Gastrocnemius medialis (tissue), 4 donors: ENCODE measurements around the gene PLAC9. TPM values are rescaled to one million over a fixed set of nuclear protein-coding genes. Genes with fewer than 3 reads are reported as not detected.

Source experiments
- ATAC-seq, 2 donors: fragments of 150-250 bp; one replicate each; pipeline ENCODE4 v1.9.1; 2016
- DNase-seq, 2 donors: peaks; one replicate each; pipeline ENCODE4 v3.0.0-alpha.2; 2019
- H3K27ac ChIP-seq, 4 donors: fragments of 200-600 bp; sonication (generic); 1 replicate in 1 of 4; 2 replicates in 3 of 4; pipeline ENCODE4 v1.5.1; 2016 to 2018; ENCODE audit warnings: mild to moderate bottlenecking in 2 of 4, moderate library complexity in 1 of 4
- H3K27me3 ChIP-seq, 3 donors: fragments of 200-600 bp; sonication (generic) in 2 of 3; 1 replicate in 1 of 3; 2 replicates in 2 of 3; pipeline versions ENCODE4 v1.5.1 to v1.6.0; 2016 to 2019; ENCODE audit warnings: mild to moderate bottlenecking in 1 of 3, moderate library complexity in 1 of 3
- H3K36me3 ChIP-seq, 2 donors: fragments of 200-600 bp; sonication (generic) in 1 of 2; one replicate each; pipeline ENCODE4 v1.5.1; 2017 to 2018
- H3K4me1 ChIP-seq, 2 donors: fragments of 200-600 bp; sonication (generic) in 1 of 2; one replicate each; pipeline ENCODE4 v1.5.1; 2016 to 2017; ENCODE audit warnings: mild to moderate bottlenecking in 2 of 2
- H3K4me3 ChIP-seq, 4 donors: fragments of 200-600 bp; sonication (generic) in 3 of 4; 1 replicate in 1 of 4; 2 replicates in 3 of 4; pipeline ENCODE4 v1.5.1; 2016 to 2019; ENCODE audit warnings: mild to moderate bottlenecking in 2 of 4
- H3K9me3 ChIP-seq, 3 donors: fragments of 200-600 bp; sonication (generic) in 2 of 3; 1 replicate in 1 of 3; 2 replicates in 2 of 3; pipeline ENCODE4 v1.5.1; 2016 to 2019
- CTCF ChIP-seq, 5 experiments: fragments of 450-650 bp in 3 of 5; fragments of 200-600 bp in 2 of 5; sonication (generic) in 2 of 5; IDR thresholded peaks in 4 of 5; conservative IDR thresholded peaks in 1 of 5; 1 replicate in 4 of 5; 2 replicates in 1 of 5; pipeline ENCODE4 v1.5.1; 2016 to 2019; ENCODE audit warnings: antibody characterized with exemption in 5 of 5, mild to moderate bottlenecking in 3 of 5, moderate library complexity in 3 of 5
- POLR2A ChIP-seq, 2 donors: fragments of 450-650 bp; IDR thresholded peaks; one replicate each; pipeline ENCODE4 v1.6.1; 2017; ENCODE audit warnings: antibody characterized with exemption in 2 of 2, mild to moderate bottlenecking in 2 of 2, moderate library complexity in 2 of 2
- in situ Hi-C, 4 donors: fragments of 200-750 bp; cut with MboI; loops; one replicate each; pipeline versions ENCODE4 v1.15.0 to v1.8.0; 2017; ENCODE audit warnings: low sequenced_read_pairs in 4 of 4
- intact Hi-C: fragments of 100-400 bp; cut with DNase I; formaldehyde crosslinking; loops from one replicate; pipeline ENCODE4 v1.15.1; 2023; ENCODE audit warnings: low total_unique reads
- total RNA-seq, 4 donors: library from RNA; depleted of rRNA; stranded (reverse); fragments of >200 nt; gene quantifications; one replicate each; pipeline versions ENCODE4 v1.1.0 to v1.2.3, GENCODE V29; 2016

Gene PLAC9
- total RNA-seq, 4 donors from 2014 or later = 4.6 to 16.1 (median 6.9) TPM

- DNase-seq (no peak), ATAC-seq (no peak)
- Histone ChIP-seq H3K4me1 (peaks cover 0 to 3% of the 10 kb centered on the region in 2 donors), H3K4me3 (no peak overlapping the region), H3K36me3 (no peaks in the 10 kb centered on the region), H3K27ac (no peak overlapping the region), H3K27me3 (no peaks in the 10 kb centered on the region), H3K9me3 (no peaks in the 10 kb centered on the region)
- TF ChIP-seq POLR2A (IDR thresholded peaks at IDR 0.05) (no peak), CTCF (IDR thresholded peaks at IDR 0.05 in 4 of 5, conservative IDR thresholded peaks at IDR 0.05 in 1 of 5) (no peak)
- intact Hi-C loops = no loop called here
- in situ Hi-C loops = no loop called here
These were observed 32.4 kb upstream of the PLAC9 start for GRCh38 chr10:80100116-80100515.

- DNase-seq = no peak
- in situ Hi-C loops = no loop called here
These were observed 31.5 kb upstream of the PLAC9 start for GRCh38 chr10:80100861-80101695.

GRCh38 chr10:80104066-80104926 lies 28.2 kb upstream of the PLAC9 start:
- intact Hi-C loops = no loop called here

More at GRCh38 chr10:80100861-80101695, 31.5 kb upstream of the PLAC9 start:
- intact Hi-C loops = no loop called here
- ATAC-seq = no peak
- Histone ChIP-seq H3K36me3 (no peaks in the 10 kb centered on the region), H3K27ac (no peak overlapping the region), H3K4me1 (peaks cover 0 to 3% of the 10 kb centered on the region in 2 donors), H3K9me3 (no peaks in the 10 kb centered on the region), H3K4me3 (no peak overlapping the region), H3K27me3 (no peaks in the 10 kb centered on the region)
- TF ChIP-seq CTCF (IDR thresholded peaks at IDR 0.05 in 4 of 5, conservative IDR thresholded peaks at IDR 0.05 in 1 of 5) = no peak
- TF ChIP-seq POLR2A (IDR thresholded peaks at IDR 0.05) = no peak

More at GRCh38 chr10:80104066-80104926, 28.2 kb upstream of the PLAC9 start:
- no peak overlapping the region for H3K4me3 ChIP-seq
- peak in 1 of 2 donors; percentile 15 for DNase-seq
- H3K27ac ChIP-seq = peak overlapping the region in 2 of 4 donors; percentile 7 to 36
- ATAC-seq = peak in 1 of 2 donors; percentile 42
- peaks cover 0 to 3% of the 10 kb centered on the region in 2 donors for H3K4me1 ChIP-seq
- in situ Hi-C loops = no loop called here
- no peaks in the 10 kb centered on the region for H3K36me3 ChIP-seq
- H3K9me3 ChIP-seq = peaks cover 0 to 5% (median 0%) of the 10 kb centered on the region in 3 donors
- TF ChIP-seq POLR2A (IDR thresholded peaks at IDR 0.05) (no peak), CTCF (IDR thresholded peaks at IDR 0.05 in 4 of 5, conservative IDR thresholded peaks at IDR 0.05 in 1 of 5) (no peak)
- H3K27me3 ChIP-seq = no peaks in the 10 kb centered on the region
